ENCODE measurements around the gene MUC5AC.
"Not testable (repeated sequence)": the region's sequence is repeated elsewhere in the genome, so short reads cannot be mapped to it uniquely, and the experiment has no call there.

MUC5AC gene

DNA sequence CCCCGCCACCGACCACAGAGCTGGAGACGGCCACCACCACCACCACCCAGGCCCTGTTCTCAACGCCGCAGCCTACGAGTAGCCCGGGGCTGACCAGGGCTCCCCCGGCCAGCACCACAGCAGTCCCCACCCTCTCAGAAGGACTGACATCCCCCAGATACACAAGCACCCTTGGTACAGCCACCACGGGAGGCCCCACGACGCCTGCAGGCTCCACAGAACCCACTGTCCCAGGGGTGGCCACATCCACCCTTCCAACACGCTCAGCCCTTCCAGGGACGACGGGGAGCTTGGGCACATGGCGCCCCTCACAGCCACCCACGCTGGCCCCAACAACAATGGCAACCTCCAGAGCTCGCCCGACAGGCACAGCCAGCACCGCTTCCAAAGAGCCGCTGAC, 84.0 kb downstream of the MUC5AC start:
- TF ChIP-seq CTCF (IDR thresholded peaks at IDR 0.05; ENCODE audit: insufficient read depth, low read length, missing control alignments), result no peak
- ChIA-PET POLR2A (no interaction called here), CTCF (no interaction called here)

DNA sequence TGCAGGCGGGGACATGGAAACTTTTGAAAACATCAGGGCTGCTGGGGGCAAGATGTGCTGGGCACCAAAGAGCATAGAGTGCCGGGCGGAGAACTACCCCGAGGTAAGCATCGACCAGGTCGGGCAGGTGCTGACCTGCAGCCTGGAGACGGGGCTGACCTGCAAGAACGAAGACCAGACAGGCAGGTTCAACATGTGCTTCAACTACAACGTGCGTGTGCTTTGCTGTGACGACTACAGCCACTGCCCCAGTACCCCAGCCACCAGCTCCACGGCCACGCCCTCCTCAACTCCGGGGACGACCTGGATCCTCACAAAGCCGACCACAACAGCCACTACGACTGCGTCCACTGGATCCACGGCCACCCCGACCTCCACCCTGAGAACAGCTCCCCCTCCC, 84.5 kb downstream of the MUC5AC start:
- ChIA-PET CTCF (no interaction called here), POLR2A (no interaction called here)
- H3K4me3 ChIP-seq (ENCODE audit: low read depth, low read length), result no peak overlapping the region
- no peak for TF ChIP-seq CTCF (IDR thresholded peaks at IDR 0.05; ENCODE audit: insufficient read depth, low read length, missing control alignments)
- DNase-seq (ENCODE audit: low read depth, low spot score), result no peak

More for the DNA sequence above, 84.0 kb downstream of the MUC5AC start:
- DNase-seq (ENCODE audit: low read depth, low spot score), result no peak
- no peak overlapping the region for H3K4me3 ChIP-seq (ENCODE audit: low read depth, low read length)

DNA sequence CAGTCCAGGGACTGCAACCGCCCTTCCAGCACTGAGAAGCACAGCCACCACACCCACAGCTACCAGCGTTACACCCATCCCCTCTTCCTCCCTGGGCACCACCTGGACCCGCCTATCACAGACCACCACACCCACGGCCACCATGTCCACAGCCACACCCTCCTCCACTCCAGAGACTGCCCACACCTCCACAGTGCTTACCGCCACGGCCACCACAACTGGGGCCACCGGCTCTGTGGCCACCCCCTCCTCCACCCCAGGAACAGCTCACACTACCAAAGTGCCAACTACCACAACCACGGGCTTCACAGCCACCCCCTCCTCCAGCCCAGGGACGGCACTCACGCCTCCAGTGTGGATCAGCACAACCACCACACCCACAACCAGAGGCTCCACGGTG, 85.0 kb downstream of the MUC5AC start:
- POLR2A ChIA-PET; CTCF ChIA-PET; H3K4me3 ChIP-seq (ENCODE audit: low read depth, low read length); DNase-seq (ENCODE audit: low read depth, low spot score): not testable (repeated sequence)

GRCh38 chr11:1243521-1243920, 85.8 kb downstream of the MUC5AC start:
- CTCF ChIA-PET; POLR2A ChIA-PET; DNase-seq (ENCODE audit: low read depth, low spot score); H3K4me3 ChIP-seq (ENCODE audit: low read depth, low read length): not testable (repeated sequence)

DNA sequence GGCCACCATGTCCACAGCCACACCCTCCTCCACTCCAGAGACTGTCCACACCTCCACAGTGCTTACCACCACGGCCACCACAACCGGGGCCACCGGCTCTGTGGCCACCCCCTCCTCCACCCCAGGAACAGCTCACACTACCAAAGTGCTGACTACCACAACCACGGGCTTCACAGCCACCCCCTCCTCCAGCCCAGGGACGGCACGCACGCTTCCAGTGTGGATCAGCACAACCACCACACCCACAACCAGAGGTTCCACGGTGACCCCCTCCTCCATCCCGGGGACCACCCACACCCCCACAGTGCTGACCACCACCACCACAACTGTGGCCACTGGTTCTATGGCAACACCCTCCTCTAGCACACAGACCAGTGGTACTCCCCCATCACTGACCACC, 86.8 kb downstream of the MUC5AC start:
- H3K4me3 ChIP-seq (ENCODE audit: low read depth, low read length); DNase-seq (ENCODE audit: low read depth, low spot score); POLR2A ChIA-PET; CTCF ChIA-PET: not testable (repeated sequence)

DNA sequence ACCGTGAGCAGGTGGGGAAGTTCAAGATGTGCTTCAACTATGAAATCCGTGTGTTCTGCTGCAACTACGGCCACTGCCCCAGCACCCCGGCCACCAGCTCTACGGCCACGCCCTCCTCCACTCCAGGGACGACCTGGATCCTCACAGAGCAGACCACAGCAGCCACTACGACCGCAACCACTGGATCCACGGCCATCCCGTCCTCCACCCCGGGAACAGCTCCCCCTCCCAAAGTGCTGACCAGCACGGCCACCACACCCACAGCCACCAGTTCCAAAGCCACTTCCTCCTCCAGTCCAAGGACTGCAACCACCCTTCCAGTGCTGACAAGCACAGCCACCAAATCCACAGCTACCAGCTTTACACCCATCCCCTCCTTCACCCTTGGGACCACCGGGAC, 88.0 kb downstream of the MUC5AC start:
- DNase-seq (ENCODE audit: low read depth, low spot score), result not testable (repeated sequence)

DNA sequence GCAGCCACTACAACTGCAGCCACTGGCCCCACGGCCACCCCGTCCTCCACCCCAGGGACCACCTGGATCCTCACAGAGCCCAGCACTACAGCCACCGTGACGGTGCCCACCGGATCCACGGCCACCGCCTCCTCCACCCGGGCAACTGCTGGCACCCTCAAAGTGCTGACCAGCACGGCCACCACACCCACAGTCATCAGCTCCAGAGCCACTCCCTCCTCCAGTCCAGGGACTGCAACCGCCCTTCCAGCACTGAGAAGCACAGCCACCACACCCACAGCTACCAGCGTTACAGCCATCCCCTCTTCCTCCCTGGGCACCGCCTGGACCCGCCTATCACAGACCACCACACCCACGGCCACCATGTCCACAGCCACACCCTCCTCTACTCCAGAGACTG, 88.5 kb downstream of the MUC5AC start:
- H3K4me3 ChIP-seq (ENCODE audit: low read depth, low read length); CTCF ChIA-PET; DNase-seq (ENCODE audit: low read depth, low spot score); POLR2A ChIA-PET: not testable (repeated sequence)

More for the DNA sequence above, 88.0 kb downstream of the MUC5AC start:
- H3K4me3 ChIP-seq (ENCODE audit: low read depth, low read length); POLR2A ChIA-PET; CTCF ChIA-PET: not testable (repeated sequence)

GRCh38 chr11:1247026-1247425, 89.3 kb downstream of the MUC5AC start:
- H3K4me3 ChIP-seq (ENCODE audit: low read depth, low read length); POLR2A ChIA-PET; CTCF ChIA-PET; DNase-seq (ENCODE audit: low read depth, low spot score): not testable (repeated sequence)

GRCh38 chr11:1248951-1249350, 91.2 kb downstream of the MUC5AC start:
- H3K4me3 ChIP-seq (ENCODE audit: low read depth, low read length); POLR2A ChIA-PET; DNase-seq (ENCODE audit: low read depth, low spot score); CTCF ChIA-PET: not testable (repeated sequence)

GRCh38 chr11:1250411-1250810, 92.7 kb downstream of the MUC5AC start:
- POLR2A ChIA-PET; H3K4me3 ChIP-seq (ENCODE audit: low read depth, low read length); CTCF ChIA-PET; DNase-seq (ENCODE audit: low read depth, low spot score): not testable (repeated sequence)

Data from AG04449 (cell line).